Stimulated activated CD4-positive, alpha-beta T cell treated with anti-CD3 and anti-CD28 coated beads, Interleukin-2, amount 100 ng/mL, for 24 hours (primary cell): ENCODE results near the gene CNTN2.

Experiments
- DNase-seq, 2 donors: peaks; one replicate each; pipeline ENCODE4 v3.0.0-alpha.2; 2020

Gene CNTN2

GRCh38 chr1:205075642-205076155 lies 32.7 kb downstream of the CNTN2 start:
- DNase-seq, result no peak

GRCh38 chr1:205076245-205076761 lies 33.3 kb downstream of the CNTN2 start:
- no peak for DNase-seq

GRCh38 chr1:205077158-205077933 lies 34.3 kb downstream of the CNTN2 start:
- no peak for DNase-seq

GRCh38 chr1:205077934-205078311 lies 34.9 kb downstream of the CNTN2 start:
- DNase-seq, result no peak

GRCh38 chr1:205082431-205082830 lies 39.4 kb downstream of the CNTN2 start:
- DNase-seq, result no peak

- DNase-seq, result no peak
These were observed 41.3 kb downstream of the CNTN2 start, which contains the start of gene TMEM81 for GRCh38 chr1:205084360-205084759. Gene TMEM81 (minus strand): TSS chr1:205084460. CDS start chr1:205084320, 140 bp downstream.

GRCh38 chr1:205088341-205088740 lies 45.3 kb downstream of the CNTN2 start:
- DNase-seq, result no peak

- no peak for DNase-seq
These were observed 48.2 kb downstream of the CNTN2 start for GRCh38 chr1:205091043-205091740.

GRCh38 chr1:205095422-205095821 lies 52.4 kb downstream of the CNTN2 start:
- no peak for DNase-seq

GRCh38 chr1:205098242-205098641 lies 55.2 kb downstream of the CNTN2 start:
- no peak for DNase-seq

- DNase-seq, result no peak
These were observed 59.4 kb downstream of the CNTN2 start for GRCh38 chr1:205102404-205102803.

- DNase-seq, result no peak
These were observed 64.3 kb downstream of the CNTN2 start for GRCh38 chr1:205107327-205107726.

GRCh38 chr1:205108464-205108863 lies 65.5 kb downstream of the CNTN2 start:
- no peak for DNase-seq

GRCh38 chr1:205109269-205109668 lies 66.3 kb downstream of the CNTN2 start:
- no peak for DNase-seq

GRCh38 chr1:205109711-205110110 lies 66.7 kb downstream of the CNTN2 start:
- DNase-seq, result no peak

- no peak for DNase-seq
These were observed 68.3 kb downstream of the CNTN2 start for GRCh38 chr1:205111354-205111753.

- DNase-seq, result no peak
These were observed 75.7 kb downstream of the CNTN2 start for GRCh38 chr1:205118752-205119151.

GRCh38 chr1:205121660-205122488 lies 78.9 kb downstream of the CNTN2 start, which contains the start of gene RBBP5:
Gene RBBP5 (minus strand): TSS chr1:205121978. CDS start chr1:205121873, 105 bp downstream.
- peak; percentile 93 to 96 for DNase-seq

- DNase-seq, result no peak
These were observed 79.5 kb downstream of the CNTN2 start for GRCh38 chr1:205122489-205122882.

GRCh38 chr1:205124726-205125125 lies 81.7 kb downstream of the CNTN2 start:
- DNase-seq, result no peak

- no peak for DNase-seq
These were observed 84.6 kb downstream of the CNTN2 start for GRCh38 chr1:205127646-205128045.
